Duodenal mucosa (tissue), 2 donors: ENCODE data around the gene HPS5.
"Not testable (repeated sequence)": the region's sequence is repeated elsewhere in the genome, so short reads cannot be mapped to it uniquely, and the experiment has no call there.

Experiments used
- H3K27ac ChIP-seq: one replicate; pipeline ENCODE4 v1.7.0; 2013; ENCODE audit warnings: low read depth, low read length
- H3K27me3 ChIP-seq, 2 donors: one replicate each; pipeline ENCODE4 v1.7.0; 2013; ENCODE audit warnings: low read length in 2 of 2, control low read depth in 1 of 2; ENCODE audit not compliant: insufficient read depth in 2 of 2, control insufficient read depth in 1 of 2
- H3K36me3 ChIP-seq, 2 donors: one replicate each; pipeline ENCODE4 v1.7.0; 2013; ENCODE audit warnings: low read length in 2 of 2, control low read depth in 1 of 2; ENCODE audit not compliant: insufficient read depth in 2 of 2, control insufficient read depth in 1 of 2
- H3K4me1 ChIP-seq, 2 donors: one replicate each; pipeline ENCODE4 v1.7.0; 2013; ENCODE audit warnings: low read length in 2 of 2, control low read depth in 1 of 2; ENCODE audit not compliant: insufficient read depth in 2 of 2, control insufficient read depth in 1 of 2
- H3K4me3 ChIP-seq, 2 donors: one replicate each; pipeline ENCODE4 v1.7.0; 2013; ENCODE audit warnings: low read length in 2 of 2, low read depth in 1 of 2
- H3K9ac ChIP-seq, 2 donors: one replicate each; pipeline ENCODE4 v1.7.0; 2013; ENCODE audit warnings: low read length in 2 of 2, low read depth in 1 of 2
- H3K9me3 ChIP-seq, 2 donors: one replicate each; pipeline ENCODE4 v1.7.0; 2013; ENCODE audit warnings: low read length in 2 of 2, control low read depth in 1 of 2; ENCODE audit not compliant: control insufficient read depth in 1 of 2

The HPS5 gene

DNA sequence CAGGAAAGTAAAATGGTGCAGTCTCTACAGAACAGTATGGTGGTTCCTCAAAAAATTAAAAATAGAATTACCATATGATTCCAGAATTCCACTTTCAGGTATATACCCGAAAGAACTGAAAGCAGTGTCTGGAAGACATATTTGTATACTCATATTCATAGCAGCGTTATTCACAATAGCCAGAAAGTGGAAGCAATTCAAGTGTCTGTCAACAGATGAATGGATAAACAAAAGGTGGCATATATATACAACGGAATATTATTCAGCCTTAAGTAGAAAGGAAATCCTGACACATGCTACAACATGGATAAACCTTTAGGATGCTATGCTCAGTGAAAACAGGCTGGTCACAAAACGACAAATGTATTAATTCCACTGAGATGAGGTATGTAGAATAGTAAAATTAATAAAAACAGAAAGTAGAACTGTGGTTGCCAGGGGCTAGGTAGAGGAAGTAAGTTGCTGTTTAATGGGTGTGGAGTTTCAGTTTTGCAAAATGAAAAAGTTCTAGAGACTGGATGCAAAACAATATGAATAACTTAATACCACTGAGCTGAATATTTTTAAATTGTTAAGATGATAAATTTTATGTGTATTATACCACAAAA is 41.4 kb downstream of the HPS5 start:
- Histone ChIP-seq H3K27me3 (no peaks in the 10 kb centered on the region), H3K27ac (no peak overlapping the region), H3K9ac (no peak overlapping the region), H3K9me3 (no peaks in the 10 kb centered on the region), H3K36me3 (peaks cover 12 to 32% of the 10 kb centered on the region in 2 donors), H3K4me1 (no peaks in the 10 kb centered on the region), H3K4me3 (no peak overlapping the region)

DNA sequence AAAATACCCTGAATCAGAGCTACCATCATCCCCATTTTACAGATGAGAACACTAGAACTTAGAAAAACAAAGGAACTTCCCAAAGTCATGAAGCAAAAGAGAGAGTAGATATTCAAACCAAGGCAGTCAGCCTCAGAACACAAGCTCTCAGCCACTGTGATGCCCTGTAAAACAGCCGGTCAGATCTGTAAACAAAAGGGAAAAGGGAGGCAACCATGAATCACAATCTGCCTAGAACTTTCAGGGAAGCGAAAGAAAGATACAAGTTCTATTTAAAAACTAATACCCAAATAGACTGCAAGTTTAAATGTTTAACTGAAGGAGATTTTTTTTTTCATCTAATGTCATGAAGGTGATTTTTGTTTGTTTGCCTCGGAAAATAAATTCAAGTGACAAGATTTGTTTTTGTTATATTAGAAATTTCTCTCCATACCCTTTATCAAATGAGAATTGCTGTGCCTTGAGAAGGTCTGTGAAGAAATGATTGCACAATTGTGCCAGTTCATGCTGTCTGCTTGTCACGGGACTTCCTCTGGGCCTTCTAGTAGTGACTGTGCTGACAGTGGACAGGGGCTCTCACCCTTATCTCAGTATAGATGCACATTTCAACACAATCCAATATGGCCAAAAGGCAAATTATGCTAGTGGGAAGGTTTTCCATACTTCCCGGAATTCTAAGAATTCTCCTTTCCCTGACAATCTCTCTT is 44.2 kb downstream of the HPS5 start:
- Histone ChIP-seq H3K4me1 (no peaks in the 10 kb centered on the region), H3K9ac (no peak overlapping the region), H3K9me3 (no peaks in the 10 kb centered on the region), H3K4me3 (no peak overlapping the region), H3K27me3 (no peaks in the 10 kb centered on the region), H3K36me3 (peaks cover 12 to 23% of the 10 kb centered on the region in 2 donors), H3K27ac (no peak overlapping the region)

DNA sequence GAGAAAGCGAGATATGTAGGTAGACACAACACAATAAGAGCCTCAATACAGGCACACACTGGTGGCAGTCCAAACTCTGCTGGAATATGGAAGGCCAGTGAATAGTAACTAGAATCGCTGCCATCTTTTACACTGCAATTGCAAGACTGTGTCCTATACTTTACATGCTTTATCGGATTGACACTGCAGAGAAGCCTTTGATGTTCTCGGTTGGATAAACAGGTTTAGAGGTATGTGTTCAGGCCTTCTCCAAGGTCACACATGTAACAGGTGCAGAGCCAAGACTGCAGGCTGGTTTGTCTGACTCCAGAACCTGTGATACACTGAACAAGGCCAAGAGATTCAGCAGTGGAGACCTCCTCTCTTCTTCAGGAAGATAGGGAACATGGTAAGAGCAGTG is 50.7 kb downstream of the HPS5 start:
- no peaks in the 10 kb centered on the region for H3K9me3 ChIP-seq
- no peak overlapping the region for H3K4me3 ChIP-seq
- H3K27me3 ChIP-seq = no peaks in the 10 kb centered on the region
- no peak overlapping the region for H3K27ac ChIP-seq
- H3K9ac ChIP-seq = no peak overlapping the region
- peaks cover 0 to 4% of the 10 kb centered on the region in 2 donors for H3K4me1 ChIP-seq
- H3K36me3 ChIP-seq = no peaks in the 10 kb centered on the region

DNA sequence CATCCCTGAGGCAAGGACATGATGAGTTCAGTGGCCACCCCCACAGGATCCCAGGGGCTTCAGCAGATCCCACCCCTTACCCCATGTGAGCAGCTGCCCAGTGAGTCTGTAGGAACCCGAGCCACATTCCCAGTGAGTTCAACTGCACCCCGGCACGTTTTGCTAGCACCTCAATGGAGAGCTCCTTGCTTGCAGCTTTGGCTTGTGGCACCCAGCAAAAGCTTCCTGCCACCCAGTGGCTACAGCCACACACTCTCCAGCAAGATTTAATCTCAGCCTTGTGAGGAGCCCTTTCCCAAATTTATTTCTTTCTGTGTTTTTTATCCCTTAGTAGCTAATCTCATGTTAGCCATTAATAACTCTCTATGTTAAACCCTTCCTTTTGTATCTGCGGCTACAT is 51.8 kb downstream of the HPS5 start:
- H3K36me3 ChIP-seq = no peaks in the 10 kb centered on the region
- no peak overlapping the region for H3K9ac ChIP-seq
- no peaks in the 10 kb centered on the region for H3K9me3 ChIP-seq
- H3K4me1 ChIP-seq = peaks cover 0 to 4% of the 10 kb centered on the region in 2 donors
- no peaks in the 10 kb centered on the region for H3K27me3 ChIP-seq
- no peak overlapping the region for H3K4me3 ChIP-seq
- no peak overlapping the region for H3K27ac ChIP-seq

DNA sequence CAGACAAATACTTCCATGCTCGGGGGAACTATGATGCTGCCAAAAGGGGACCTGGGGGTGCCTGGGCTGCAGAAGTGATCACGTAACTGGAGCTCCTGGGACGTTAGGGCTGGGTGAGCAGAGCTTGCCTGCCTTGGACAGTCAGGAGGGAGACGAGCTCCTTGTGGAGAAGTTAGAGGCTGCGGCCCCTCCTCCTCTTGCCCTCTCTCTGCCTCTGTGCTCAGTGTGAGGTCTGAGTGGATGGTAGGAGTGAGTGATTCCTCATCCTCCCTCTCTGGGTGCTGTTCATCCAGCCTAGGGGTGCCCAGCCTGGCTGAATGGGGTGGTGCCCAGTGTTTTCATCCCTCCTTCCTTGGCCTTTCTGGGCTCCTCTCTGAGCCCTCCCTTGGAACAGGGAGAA is 52.7 kb downstream of the HPS5 start:
- H3K27ac ChIP-seq, H3K9ac ChIP-seq, H3K4me1 ChIP-seq, H3K9me3 ChIP-seq, H3K4me3 ChIP-seq, H3K27me3 ChIP-seq, H3K36me3 ChIP-seq: not testable (repeated sequence)

DNA sequence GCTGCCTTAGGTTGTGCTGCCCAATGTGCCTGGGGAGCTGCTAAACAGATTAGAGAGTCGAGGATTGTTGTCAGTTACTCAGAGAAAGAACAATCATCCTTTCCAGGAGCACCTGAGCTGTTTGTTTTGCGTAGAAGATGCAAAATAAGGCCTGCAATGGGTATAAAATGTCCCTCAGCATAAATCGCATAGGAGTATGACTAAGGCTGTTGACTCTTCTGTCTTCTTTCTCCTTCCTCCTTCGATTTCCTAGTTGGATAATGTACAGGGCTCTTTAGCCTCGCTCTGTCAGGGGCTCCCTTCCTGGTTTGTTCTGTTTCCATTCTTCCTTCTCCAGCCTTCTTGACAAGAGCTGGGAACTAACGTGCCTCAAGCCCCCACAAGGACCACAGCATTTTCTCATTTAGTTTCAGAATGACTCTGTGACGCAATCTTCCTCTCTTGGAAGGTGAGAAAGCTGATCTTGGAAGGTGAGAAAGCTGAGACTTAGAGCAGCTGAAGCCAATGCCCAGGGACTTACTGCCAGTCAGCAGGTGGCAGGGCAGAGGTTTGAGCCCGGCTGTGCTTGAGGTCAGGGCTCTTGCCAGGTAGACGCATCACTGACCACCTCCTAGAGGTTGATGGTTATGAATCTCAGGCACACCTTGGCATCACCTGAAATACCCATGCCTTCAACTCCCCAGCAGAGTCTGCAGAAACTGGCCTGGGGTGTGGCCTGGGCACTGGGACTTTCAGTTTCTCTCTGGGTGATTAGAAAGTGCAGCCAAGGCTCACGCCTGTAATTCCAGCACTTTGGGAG is 54.4 kb downstream of the HPS5 start:
- H3K9ac ChIP-seq, H3K27ac ChIP-seq, H3K27me3 ChIP-seq, H3K9me3 ChIP-seq, H3K4me1 ChIP-seq, H3K4me3 ChIP-seq, H3K36me3 ChIP-seq: not testable (repeated sequence)

DNA sequence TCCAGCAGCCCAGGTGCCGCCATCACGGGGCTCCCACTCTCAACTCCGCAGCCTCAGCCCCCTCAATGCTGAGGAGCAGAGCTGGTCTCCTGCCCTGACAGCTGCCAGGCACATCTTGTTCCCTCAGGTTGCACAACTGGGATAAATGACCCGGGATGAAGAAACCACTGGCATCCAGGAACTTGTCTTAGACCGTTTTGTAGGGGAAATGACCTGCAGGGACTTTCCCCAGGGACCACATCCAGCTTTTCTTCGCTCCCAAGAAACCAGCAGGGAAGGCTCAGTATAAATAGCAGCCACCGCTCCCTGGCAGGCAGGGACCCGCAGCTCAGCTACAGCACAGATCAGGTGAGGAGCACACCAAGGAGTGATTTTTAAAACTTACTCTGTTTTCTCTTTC is 56.0 kb downstream of the HPS5 start, which contains the start of gene SAA1:
Gene SAA1, plus strand, starts transcription at position 316 of the 400 bp plus-strand sequence. CDS start 624 bp downstream, outside the sequence.
- H3K9me3 ChIP-seq = no peaks in the 10 kb centered on the region
- no peak within 1 kb of the TSS for H3K4me3 ChIP-seq

DNA sequence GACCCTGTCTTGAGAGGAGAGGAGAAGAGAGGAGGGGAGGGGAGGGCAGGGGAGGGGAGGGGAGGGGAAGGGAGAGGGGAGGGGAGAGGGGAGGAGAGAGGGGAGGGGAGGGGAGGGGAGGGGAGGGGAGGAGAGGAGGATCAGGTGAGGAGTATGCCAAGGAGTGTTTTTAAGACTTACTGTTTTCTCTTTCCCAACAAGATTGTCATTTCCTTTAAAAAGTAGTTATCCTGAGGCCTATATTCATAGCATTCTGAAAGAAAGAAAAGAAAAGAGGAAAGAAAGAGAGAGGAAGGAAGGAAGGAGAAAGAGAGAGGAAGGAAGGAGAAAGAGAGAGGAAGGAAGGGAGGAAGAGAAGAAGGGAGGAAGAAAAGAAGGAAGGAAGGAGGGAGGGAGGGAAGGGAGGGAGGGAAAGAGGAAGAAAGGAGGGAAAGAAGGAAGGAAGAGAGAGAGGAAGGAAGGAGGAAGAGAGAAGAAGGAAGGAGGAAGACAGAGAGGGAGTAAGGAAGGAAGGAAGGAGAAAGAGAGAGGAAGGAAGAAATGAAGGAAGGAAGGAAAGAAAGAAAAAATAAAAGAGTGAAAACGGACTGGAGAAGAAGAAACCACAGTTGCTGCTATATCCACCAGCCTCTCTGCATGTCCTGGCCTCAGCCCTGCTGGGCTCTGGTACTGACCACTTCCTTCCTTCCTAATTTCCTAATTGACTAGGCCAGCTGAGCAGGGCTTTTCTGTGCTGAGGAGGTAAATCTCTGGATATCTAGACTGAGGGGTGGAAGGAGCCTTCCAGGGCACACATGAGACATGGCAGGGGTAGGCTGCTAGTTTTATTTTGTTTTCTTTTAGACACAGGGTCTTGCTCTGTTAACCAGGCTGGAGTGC is 57.0 kb downstream of the HPS5 start:
- H3K9ac ChIP-seq = no peak overlapping the region
- H3K4me1 ChIP-seq = peaks cover 4% of the 10 kb centered on the region in 2 donors
- no peak overlapping the region for H3K4me3 ChIP-seq
- no peaks in the 10 kb centered on the region for H3K36me3 ChIP-seq
- no peaks in the 10 kb centered on the region for H3K9me3 ChIP-seq
- H3K27ac ChIP-seq = no peak overlapping the region
- no peaks in the 10 kb centered on the region for H3K27me3 ChIP-seq

More for the DNA sequence above, 56.0 kb downstream of the HPS5 start, which contains the start of gene SAA1:
- H3K9ac ChIP-seq = no peak within 1 kb of the TSS
- peaks cover 0 to 4% of the 10 kb centered on the region in 2 donors for H3K4me1 ChIP-seq
- no peaks in the 10 kb centered on the region for H3K36me3 ChIP-seq
- no peaks in the 10 kb centered on the region for H3K27me3 ChIP-seq
- H3K27ac ChIP-seq = no peak within 1 kb of the TSS

DNA sequence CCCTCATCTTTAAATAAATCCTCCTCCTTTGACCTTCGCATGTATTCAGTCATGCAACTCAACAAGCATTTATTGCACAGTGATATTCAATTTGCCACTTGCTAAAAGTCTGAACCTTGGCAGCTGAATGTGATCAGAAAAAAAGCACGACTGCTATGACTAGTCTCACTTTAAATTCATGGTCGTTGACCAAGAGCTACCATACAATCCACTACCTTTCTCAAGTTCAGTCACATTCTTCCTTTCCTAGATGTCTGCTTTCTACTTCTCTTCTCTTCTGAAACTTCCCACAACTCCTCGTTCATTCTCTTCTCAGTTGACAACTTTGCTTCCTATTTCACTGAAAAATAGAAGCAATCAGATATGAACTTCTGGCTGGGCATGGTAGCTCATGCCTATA is 57.9 kb downstream of the HPS5 start:
- no peak overlapping the region for H3K9ac ChIP-seq
- H3K4me3 ChIP-seq = no peak overlapping the region
- H3K27ac ChIP-seq = no peak overlapping the region
- no peaks in the 10 kb centered on the region for H3K9me3 ChIP-seq
- no peaks in the 10 kb centered on the region for H3K36me3 ChIP-seq
- H3K4me1 ChIP-seq = peaks cover 4 to 12% of the 10 kb centered on the region in 2 donors
- no peaks in the 10 kb centered on the region for H3K27me3 ChIP-seq
